Liver (tissue), 9 donors: ENCODE measurements around the gene LRRTM4. TPM values are rescaled to one million over a fixed set of nuclear protein-coding genes. Genes with fewer than 3 reads are reported as not detected.

ENCODE experiments used
- DNase-seq: peaks from one replicate; pipeline ENCODE4 v3.0.0-alpha.2; 2017; ENCODE audit warnings: low spot score
- H3K27ac ChIP-seq, 2 donors: one replicate each; pipeline ENCODE4 v1.7.0; 2013; ENCODE audit warnings: inconsistent platforms in 2 of 2, low read length in 2 of 2, control low read depth in 1 of 2, low read depth in 1 of 2, mild to moderate bottlenecking in 1 of 2
- H3K27me3 ChIP-seq, 4 donors: one replicate each; pipeline versions ENCODE4 v1.6.1 to v1.7.0; 2013; ENCODE audit warnings: low read length in 3 of 4, inconsistent platforms in 1 of 4, mild to moderate bottlenecking in 1 of 4, moderate library complexity in 1 of 4; ENCODE audit not compliant: control insufficient read depth in 4 of 4, insufficient read depth in 4 of 4
- H3K36me3 ChIP-seq, 4 donors: one replicate each; pipeline versions ENCODE4 v1.6.1 to v1.7.0; 2013; ENCODE audit warnings: low read length in 3 of 4, mild to moderate bottlenecking in 3 of 4, low read depth in 1 of 4, moderate library complexity in 1 of 4; ENCODE audit not compliant: control insufficient read depth in 4 of 4, insufficient read depth in 3 of 4
- H3K4me1 ChIP-seq, 4 donors: one replicate each; pipeline versions ENCODE4 v1.6.1 to v1.7.0; 2013; ENCODE audit warnings: low read length in 3 of 4, mild to moderate bottlenecking in 3 of 4, moderate library complexity in 1 of 4; ENCODE audit not compliant: control insufficient read depth in 4 of 4, insufficient read depth in 4 of 4
- H3K4me3 ChIP-seq, 3 donors: one replicate each; pipeline versions ENCODE4 v1.6.1 to v1.7.0; 2013; ENCODE audit warnings: low read length in 3 of 3, control low read depth in 1 of 3, low read depth in 1 of 3, mild to moderate bottlenecking in 1 of 3
- H3K9ac ChIP-seq, 2 donors: one replicate each; pipeline ENCODE4 v1.7.0; 2013; ENCODE audit warnings: low read length in 2 of 2, mild to moderate bottlenecking in 2 of 2, moderate library complexity in 2 of 2, control low read depth in 1 of 2, low read depth in 1 of 2
- H3K9me3 ChIP-seq, 4 donors: one replicate each; pipeline versions ENCODE4 v1.6.1 to v1.7.0; 2013; ENCODE audit warnings: low read length in 3 of 4; ENCODE audit not compliant: control insufficient read depth in 4 of 4
- ATF3 ChIP-seq: IDR thresholded peaks from 2 replicates; pipeline ENCODE4 v1.6.1; 2016; ENCODE audit warnings: antibody characterized with exemption
- CTCF ChIP-seq: fragments of 150-350 bp; IDR thresholded peaks from 2 replicates; pipeline ENCODE4 v1.5.1; 2017; ENCODE audit warnings: improper control_type of control experiment, low read depth, low read length; ENCODE audit not compliant: missing input control
- EGR1 ChIP-seq, 2 donors: IDR thresholded peaks; 2 replicates each; pipeline ENCODE4 v1.6.1; 2016 to 2018; ENCODE audit warnings: antibody characterized with exemption in 2 of 2, low read depth in 2 of 2
- FOXA1 ChIP-seq: IDR thresholded peaks from 2 replicates; pipeline ENCODE4 v1.6.1; 2016; ENCODE audit warnings: antibody characterized with exemption
- FOXA2 ChIP-seq: IDR thresholded peaks from 2 replicates; pipeline ENCODE4 v1.6.1; 2016; ENCODE audit warnings: antibody characterized with exemption
- GABPA ChIP-seq, 2 donors: IDR thresholded peaks in 1 of 2; conservative IDR thresholded peaks in 1 of 2; 2 replicates each; pipeline ENCODE4 v1.6.1; 2016; ENCODE audit warnings: antibody characterized with exemption in 2 of 2, mild to moderate bottlenecking in 1 of 2, moderate library complexity in 1 of 2
- HNF4A ChIP-seq, 2 donors: conservative IDR thresholded peaks; 2 replicates each; pipeline ENCODE4 v1.6.1; 2016; ENCODE audit warnings: antibody characterized with exemption in 2 of 2, mild to moderate bottlenecking in 2 of 2
- HNF4G ChIP-seq: IDR thresholded peaks from 2 replicates; pipeline ENCODE4 v1.6.1; 2016; ENCODE audit warnings: antibody characterized with exemption
- JUND ChIP-seq, 2 donors: IDR thresholded peaks; 2 replicates each; pipeline ENCODE4 v1.6.1; 2016; ENCODE audit warnings: antibody characterized with exemption in 2 of 2
- MAX ChIP-seq: IDR thresholded peaks from 2 replicates; pipeline ENCODE4 v1.6.1; 2016; ENCODE audit warnings: antibody characterized with exemption
- NR2F2 ChIP-seq: IDR thresholded peaks from 2 replicates; pipeline ENCODE4 v1.6.1; 2016; ENCODE audit warnings: antibody characterized with exemption
- RAD21 ChIP-seq, 2 donors: IDR thresholded peaks; 2 replicates each; pipeline ENCODE4 v1.6.1; 2016; ENCODE audit warnings: antibody characterized with exemption in 2 of 2, mild to moderate bottlenecking in 2 of 2
- REST ChIP-seq: IDR thresholded peaks from 2 replicates; pipeline ENCODE4 v1.6.1; 2016; ENCODE audit warnings: antibody characterized with exemption, mild to moderate bottlenecking
- RXRA ChIP-seq, 2 donors: IDR thresholded peaks; 2 replicates each; pipeline ENCODE4 v1.6.1; 2017 to 2018; ENCODE audit warnings: antibody characterized with exemption in 2 of 2, mild to moderate bottlenecking in 1 of 2
- SP1 ChIP-seq: IDR thresholded peaks from 2 replicates; pipeline ENCODE4 v1.6.1; 2018; ENCODE audit warnings: antibody characterized with exemption, mild to moderate bottlenecking
- TAF1 ChIP-seq: conservative IDR thresholded peaks from 2 replicates; pipeline ENCODE4 v1.6.1; 2016; ENCODE audit warnings: antibody characterized with exemption, mild to moderate bottlenecking
- YY1 ChIP-seq: IDR thresholded peaks from 2 replicates; pipeline ENCODE4 v1.6.1; 2016; ENCODE audit warnings: antibody characterized with exemption, mild to moderate bottlenecking
- ZBTB33 ChIP-seq: IDR thresholded peaks from 2 replicates; pipeline ENCODE4 v1.6.1; 2016; ENCODE audit warnings: antibody characterized with exemption
- polyA plus RNA-seq, 2 donors: library from polyadenylated mRNA; stranded (reverse) in 1 of 2; unstranded in 1 of 2; fragments of 200-250 nt in 1 of 2; fragments of >200 nt in 1 of 2; fragmentation: Nextera tagmentation in 1 of 2; extraction: Ambion mirVana in 1 of 2; gene quantifications; one replicate each; pipeline versions ENCODE4 v1.2.1 to v1.2.3, GENCODE V29; 2013 to 2015
- total RNA-seq, 2 donors: library from RNA; depleted of rRNA; stranded (reverse); fragments of >200 nt; gene quantifications; one replicate each; pipeline ENCODE4 v1.2.3, GENCODE V29; 2014
- donor health status: healthy.
- donor health status: healthy.
- donor health status: healthy.
- donor health status: healthy.
- donor health status: healthy.

LRRTM4 gene
- total and polyA plus RNA-seq, 4 donors = 0.06 to 0.09 (median 0.08) TPM; not detected in 1

GRCh38 chr2:76733736-76734135 lies 788.4 kb downstream of the LRRTM4 start:
- TF ChIP-seq HNF4A (conservative IDR thresholded peaks at IDR 0.05) = no peak
- TF ChIP-seq EGR1 (IDR thresholded peaks at IDR 0.05; ENCODE audit: low read depth in 2 of 2) = no peak
- no peak for TF ChIP-seq REST
- TF ChIP-seq YY1 = no peak
- TF ChIP-seq ATF3 = no peak
- no peak for TF ChIP-seq RXRA (IDR thresholded peaks at IDR 0.05)
- no peak for TF ChIP-seq CTCF
- no peak for TF ChIP-seq FOXA2
- no peak for TF ChIP-seq GABPA (IDR thresholded peaks at IDR 0.05 in 1 of 2, conservative IDR thresholded peaks at IDR 0.05 in 1 of 2)
- no peak for TF ChIP-seq MAX
- TF ChIP-seq FOXA1 = no peak
- no peak for TF ChIP-seq SP1
- TF ChIP-seq JUND (IDR thresholded peaks at IDR 0.05) = no peak
- no peak for TF ChIP-seq NR2F2
- no peak for TF ChIP-seq RAD21 (IDR thresholded peaks at IDR 0.05)
- no peak for TF ChIP-seq TAF1
- TF ChIP-seq ZBTB33 = no peak
- no peak for TF ChIP-seq HNF4G
- H3K4me1 ChIP-seq = no peaks in the 10 kb centered on the region
- H3K4me3 ChIP-seq = no peak overlapping the region
- DNase-seq = no peak
- no peaks in the 10 kb centered on the region for H3K9me3 ChIP-seq
- no peak overlapping the region for H3K9ac ChIP-seq
- no peaks in the 10 kb centered on the region for H3K36me3 ChIP-seq
- H3K27ac ChIP-seq = no peak overlapping the region
- H3K27me3 ChIP-seq = no peaks in the 10 kb centered on the region
